ENCODE data around the gene ZXDB. TPM values are rescaled to one million over a fixed set of nuclear protein-coding genes. Genes with fewer than 3 reads are reported as not detected.
A peak's percentile ranks its signal among the peaks of the same experiment; 100 is the strongest.
"Not testable (repeated sequence)": the region's sequence is repeated elsewhere in the genome, so short reads cannot be mapped to it uniquely, and the experiment has no call there.

The ZXDB gene
- total RNA-seq (ENCODE audit: low replicate concordance): 7.1 and 10.1 TPM in 2 replicates
- long read RNA-seq, full-length matches to known transcripts: 2 of 2 reads
- long read RNA-seq, partial matches to known transcripts: 0 of 2 reads
- long read RNA-seq, other reads (novel, unspliced or antisense): 0 of 2 reads

GRCh38 chrX:57591284-57592159 lies at the start of gene ZXDB:
Gene ZXDB (plus strand): TSS chrX:57592011. CDS start chrX:57592049, 38 bp downstream.
- H3K4me1 Mint-ChIP-seq (ENCODE audit: unreplicated experiment); H3K9me3 Mint-ChIP-seq; H3K27me3 Mint-ChIP-seq; H3K36me3 Mint-ChIP-seq; DNase-seq (ENCODE audit: extremely low spot score, unreplicated experiment): not testable (repeated sequence)
- peak within 1 kb of the TSS; percentile 87 for H3K4me3 Mint-ChIP-seq
- peak within 1 kb of the TSS; percentile 97 for H3K27ac Mint-ChIP-seq

GRCh38 chrX:57565198-57565597 lies 26.6 kb upstream of the ZXDB start:
- no peak overlapping the region for H3K4me3 Mint-ChIP-seq
- H3K36me3 Mint-ChIP-seq: no peaks in the 10 kb centered on the region
- DNase-seq (ENCODE audit: extremely low spot score, unreplicated experiment): no peak
- no peaks in the 10 kb centered on the region for H3K9me3 Mint-ChIP-seq
- no peaks in the 10 kb centered on the region for H3K4me1 Mint-ChIP-seq (ENCODE audit: unreplicated experiment)
- no peak overlapping the region for H3K27ac Mint-ChIP-seq
- no peaks in the 10 kb centered on the region for H3K27me3 Mint-ChIP-seq
- no peak for TF ChIP-seq CTCF (conservative IDR thresholded peaks at IDR 0.05)

GRCh38 chrX:57573754-57574153 lies 18.1 kb upstream of the ZXDB start:
- H3K4me3 Mint-ChIP-seq: no peak overlapping the region
- no peaks in the 10 kb centered on the region for H3K27me3 Mint-ChIP-seq
- H3K4me1 Mint-ChIP-seq (ENCODE audit: unreplicated experiment): no peaks in the 10 kb centered on the region
- H3K27ac Mint-ChIP-seq: no peak overlapping the region
- H3K9me3 Mint-ChIP-seq: no peaks in the 10 kb centered on the region
- TF ChIP-seq CTCF (conservative IDR thresholded peaks at IDR 0.05): peak; percentile 55
- DNase-seq (ENCODE audit: extremely low spot score, unreplicated experiment): no peak
- H3K36me3 Mint-ChIP-seq: no peaks in the 10 kb centered on the region

GRCh38 chrX:57582948-57583347 lies 8.9 kb upstream of the ZXDB start:
- DNase-seq (ENCODE audit: extremely low spot score, unreplicated experiment); H3K27ac Mint-ChIP-seq; H3K36me3 Mint-ChIP-seq; H3K27me3 Mint-ChIP-seq; H3K4me1 Mint-ChIP-seq (ENCODE audit: unreplicated experiment); H3K9me3 Mint-ChIP-seq; H3K4me3 Mint-ChIP-seq: not testable (repeated sequence)
- peak; percentile 56 for TF ChIP-seq CTCF (conservative IDR thresholded peaks at IDR 0.05)

GRCh38 chrX:57583477-57583876 lies 8.3 kb upstream of the ZXDB start:
- TF ChIP-seq CTCF (conservative IDR thresholded peaks at IDR 0.05): no peak
- H3K4me3 Mint-ChIP-seq: no peak overlapping the region
- H3K4me1 Mint-ChIP-seq (ENCODE audit: unreplicated experiment): no peaks in the 10 kb centered on the region
- H3K27me3 Mint-ChIP-seq: no peaks in the 10 kb centered on the region
- no peaks in the 10 kb centered on the region for H3K36me3 Mint-ChIP-seq
- DNase-seq (ENCODE audit: extremely low spot score, unreplicated experiment): no peak
- H3K27ac Mint-ChIP-seq: no peak overlapping the region
- no peaks in the 10 kb centered on the region for H3K9me3 Mint-ChIP-seq

GRCh38 chrX:57586360-57586759 lies 5.5 kb upstream of the ZXDB start:
- H3K9me3 Mint-ChIP-seq: no peaks in the 10 kb centered on the region
- no peaks in the 10 kb centered on the region for H3K36me3 Mint-ChIP-seq
- TF ChIP-seq CTCF (conservative IDR thresholded peaks at IDR 0.05): no peak
- no peak overlapping the region for H3K4me3 Mint-ChIP-seq
- H3K27ac Mint-ChIP-seq: no peak overlapping the region
- no peaks in the 10 kb centered on the region for H3K27me3 Mint-ChIP-seq
- DNase-seq (ENCODE audit: extremely low spot score, unreplicated experiment): no peak
- H3K4me1 Mint-ChIP-seq (ENCODE audit: unreplicated experiment): no peaks in the 10 kb centered on the region
